HCEC 1CT (cell line): ENCODE measurements around the gene ETV5.
A peak's percentile ranks its signal among the peaks of the same experiment; 100 is the strongest.
"Not testable (repeated sequence)": the region's sequence is repeated elsewhere in the genome, so short reads cannot be mapped to it uniquely, and the experiment has no call there.

ENCODE experiments used
- DNase-seq: peaks from one replicate; pipeline ENCODE4 v3.0.0-alpha.2; 2017

Gene ETV5

DNA sequence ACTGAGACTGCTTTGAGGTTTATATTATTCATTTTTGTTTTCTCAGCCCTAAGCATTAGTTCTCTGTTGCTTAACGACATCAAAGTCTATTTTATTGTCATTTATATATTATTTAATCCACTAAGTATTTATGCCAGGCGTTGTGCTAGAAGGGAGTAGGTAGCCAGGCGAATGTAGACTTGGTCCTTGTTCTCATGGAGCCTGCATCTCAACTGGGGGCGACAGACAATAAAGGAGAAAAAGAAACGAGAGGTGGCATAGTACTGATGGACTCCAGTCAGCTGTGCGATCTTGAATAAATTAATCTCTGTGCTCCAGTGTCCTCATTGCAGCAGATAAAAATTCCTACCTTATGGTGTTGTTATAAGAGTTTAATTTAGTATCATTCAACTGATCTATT is 49.7 kb downstream of the ETV5 start:
- no peak for DNase-seq

DNA sequence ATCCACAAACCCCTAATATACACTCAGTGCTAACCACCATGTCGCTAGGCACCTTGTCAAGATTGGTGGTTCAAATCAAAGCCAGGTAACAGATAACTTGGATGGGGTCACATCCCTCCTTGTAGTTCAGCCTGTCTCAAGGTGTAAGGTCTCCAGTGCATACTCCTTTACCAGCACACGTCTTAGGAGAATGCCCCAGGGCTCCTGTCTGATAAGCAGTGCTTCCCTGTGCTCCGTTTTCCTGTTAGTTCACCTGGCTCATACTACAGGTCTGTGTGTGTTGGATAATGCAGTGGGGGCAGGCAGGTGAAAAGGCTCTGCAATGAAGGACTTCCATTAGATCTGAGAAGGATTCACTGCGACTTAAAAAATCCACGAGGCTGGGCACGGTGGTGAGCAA is 50.7 kb downstream of the ETV5 start:
- DNase-seq: no peak

DNA sequence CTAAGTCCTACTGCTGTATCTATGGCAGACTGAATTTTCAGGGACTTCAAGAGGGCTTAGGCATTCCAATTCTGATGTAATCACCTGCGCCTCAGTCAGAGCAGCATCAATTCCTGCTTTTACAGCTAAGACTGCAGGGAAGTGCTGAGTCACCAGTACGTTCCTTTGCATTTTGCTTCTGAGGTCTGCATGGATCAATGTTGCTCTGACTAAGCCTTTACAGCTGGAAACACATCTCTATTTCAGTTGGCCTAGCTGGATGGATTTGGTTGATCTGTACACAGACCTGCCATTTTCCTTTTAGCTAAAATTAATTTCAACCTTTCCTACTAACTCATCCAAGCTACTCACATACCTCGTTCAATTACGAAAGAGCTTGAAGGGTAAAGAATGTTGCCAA is 51.3 kb downstream of the ETV5 start:
- peak; percentile 92 for DNase-seq

DNA sequence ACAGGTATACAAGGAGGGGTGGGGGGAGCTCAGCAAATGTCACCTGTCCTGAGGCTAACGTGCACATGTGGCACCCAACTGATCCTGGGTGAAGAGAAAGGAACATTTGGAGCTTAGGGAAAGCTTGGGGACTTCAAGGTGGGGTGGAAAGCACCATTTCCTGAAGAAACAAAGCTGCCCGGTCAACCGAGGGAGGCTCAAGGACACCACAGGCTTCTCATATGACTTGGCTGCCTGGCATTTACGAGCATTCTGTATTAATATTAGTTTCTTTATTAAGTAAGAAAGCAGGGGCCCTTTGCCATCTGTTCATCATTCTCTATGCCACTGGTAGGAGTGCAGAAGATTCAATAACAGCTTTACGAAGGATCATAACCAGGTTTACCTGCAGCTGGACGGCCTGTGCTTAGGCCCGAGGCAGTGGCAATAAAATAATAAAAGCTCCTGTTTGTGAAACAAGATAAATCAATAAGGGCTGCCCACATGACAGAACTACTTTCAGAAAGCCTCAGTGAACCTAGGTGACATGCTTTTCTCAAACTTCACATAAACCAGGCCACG is 54.0 kb downstream of the ETV5 start:
- DNase-seq: no peak

DNA sequence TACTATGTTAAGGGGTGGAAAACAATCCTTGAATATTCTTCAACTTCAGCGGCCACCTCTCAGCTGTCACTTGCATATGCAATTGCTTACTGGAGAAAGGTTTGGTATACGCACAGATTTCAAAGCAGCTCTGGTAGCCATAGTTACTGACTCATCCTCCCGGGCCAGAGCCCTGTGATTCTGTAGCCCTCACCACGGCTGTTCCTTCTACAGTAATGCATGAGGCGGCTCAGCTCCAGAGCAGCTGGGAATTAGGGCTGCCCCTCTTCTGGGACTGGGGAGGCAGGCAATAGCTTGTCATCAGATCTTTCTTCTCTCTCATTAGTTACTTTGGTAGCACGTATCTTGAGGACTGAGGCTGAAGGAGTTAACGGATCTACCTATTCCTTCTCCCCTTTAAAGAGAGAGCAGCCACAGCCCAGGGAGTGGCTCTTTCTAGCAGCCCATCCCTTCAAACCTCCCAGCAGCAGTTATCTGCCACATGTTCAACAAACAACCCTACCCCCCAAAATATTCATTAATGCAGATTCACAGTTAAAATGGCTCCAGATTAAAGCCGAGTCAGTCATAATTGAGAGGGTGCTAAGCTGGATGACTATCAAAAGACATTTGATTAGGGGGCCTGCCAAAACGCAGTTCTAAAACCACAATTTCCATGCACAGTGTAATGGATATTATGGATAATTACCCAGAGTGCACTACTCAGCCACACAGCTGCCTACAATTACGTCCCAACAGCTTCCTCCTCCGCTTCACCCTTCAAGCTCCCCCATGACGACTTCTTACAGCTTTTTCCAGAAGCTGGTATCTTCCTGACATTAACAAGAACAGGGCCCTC is 54.7 kb downstream of the ETV5 start:
- DNase-seq: no peak

DNA sequence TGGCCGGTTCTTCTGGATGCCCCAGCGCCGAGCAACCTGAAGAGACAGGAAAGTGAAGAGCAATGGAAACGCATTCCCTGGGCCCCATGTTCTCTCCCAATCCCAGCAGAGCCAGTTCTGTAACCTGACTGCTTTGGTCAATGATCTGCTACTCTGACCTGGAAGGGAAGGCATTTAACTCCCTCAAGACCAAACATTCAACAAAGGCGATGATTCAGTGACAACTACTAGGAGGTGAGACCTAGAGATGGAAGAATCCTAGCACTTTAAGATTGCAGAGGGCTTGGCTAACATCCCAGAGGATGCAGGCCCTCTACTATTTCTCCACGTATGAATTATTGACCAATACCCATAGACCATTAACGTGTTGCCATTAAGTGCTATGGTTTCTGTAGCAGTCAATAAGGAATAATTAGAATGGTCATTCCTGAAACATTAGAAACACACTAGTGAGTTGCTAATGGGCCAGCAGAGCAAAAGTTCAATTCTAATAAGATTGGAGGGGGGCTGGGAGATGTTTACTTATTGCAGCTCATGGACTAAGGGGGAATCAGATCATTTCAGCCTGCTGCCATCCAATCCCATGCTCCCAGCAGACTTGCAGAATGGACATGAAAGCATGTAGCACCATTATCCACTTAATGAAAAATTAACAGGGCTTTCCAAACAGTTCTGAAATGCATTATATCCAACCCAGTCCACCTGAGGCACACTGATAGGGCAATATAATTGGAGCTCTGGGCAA is 56.6 kb downstream of the ETV5 start:
- no peak for DNase-seq

DNA sequence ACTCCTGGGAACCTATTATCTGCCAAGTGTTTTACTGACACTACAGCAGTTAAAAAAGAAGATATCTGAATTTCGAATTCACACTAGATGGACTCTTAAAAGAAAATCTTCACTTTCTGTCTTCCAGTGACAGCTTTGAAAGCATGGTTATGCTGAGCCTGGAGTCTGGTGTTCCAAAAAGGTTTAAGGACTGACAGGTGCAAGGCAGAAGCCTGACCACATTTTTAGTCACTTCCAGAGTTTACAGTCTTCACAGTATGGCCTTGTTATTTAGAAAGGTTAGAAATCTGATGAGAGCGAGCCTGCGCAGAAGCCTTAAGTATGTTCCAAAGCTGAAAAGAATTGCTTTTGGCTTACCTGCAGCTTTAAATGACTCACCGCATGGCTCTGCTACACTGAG is 59.9 kb downstream of the ETV5 start:
- DNase-seq: no peak

DNA sequence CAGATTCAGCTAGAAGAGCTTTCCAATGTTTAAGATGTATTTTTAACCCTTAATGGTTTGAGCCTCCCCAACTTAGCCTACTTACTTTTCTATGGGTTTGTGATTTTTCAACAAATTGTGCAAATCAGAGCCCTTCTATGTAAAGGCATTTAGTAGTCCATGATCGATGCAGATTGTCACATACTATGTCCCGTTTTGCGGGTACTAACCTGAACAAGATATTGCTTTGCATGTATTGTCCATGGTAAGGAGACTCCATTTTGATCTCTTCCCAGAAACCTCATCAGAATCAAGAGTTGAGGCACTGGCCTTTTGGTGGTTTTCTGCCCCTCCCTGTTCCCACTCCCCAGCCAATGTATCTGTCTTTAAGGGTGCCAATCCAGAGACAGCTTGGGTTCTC is 60.8 kb downstream of the ETV5 start:
- no peak for DNase-seq

DNA sequence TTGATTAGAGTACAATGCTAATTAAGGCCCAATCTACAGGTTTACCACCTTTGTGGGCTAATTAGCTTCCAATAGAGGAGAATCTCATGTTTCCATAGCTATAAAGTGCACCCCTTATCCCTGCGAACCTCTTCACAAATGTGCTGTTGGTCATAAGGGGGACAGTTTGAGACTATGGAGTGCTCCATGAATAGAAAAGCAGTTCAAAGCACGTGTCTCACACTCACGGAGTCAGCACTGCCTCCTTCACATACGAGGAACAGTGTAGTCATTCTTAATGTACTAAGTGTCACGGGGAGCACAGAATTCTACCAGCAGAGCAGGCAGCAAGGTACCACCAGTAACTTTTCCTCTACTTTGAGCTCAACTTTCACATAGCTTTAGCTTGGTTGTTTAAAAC is 62.1 kb downstream of the ETV5 start:
- no peak for DNase-seq

DNA sequence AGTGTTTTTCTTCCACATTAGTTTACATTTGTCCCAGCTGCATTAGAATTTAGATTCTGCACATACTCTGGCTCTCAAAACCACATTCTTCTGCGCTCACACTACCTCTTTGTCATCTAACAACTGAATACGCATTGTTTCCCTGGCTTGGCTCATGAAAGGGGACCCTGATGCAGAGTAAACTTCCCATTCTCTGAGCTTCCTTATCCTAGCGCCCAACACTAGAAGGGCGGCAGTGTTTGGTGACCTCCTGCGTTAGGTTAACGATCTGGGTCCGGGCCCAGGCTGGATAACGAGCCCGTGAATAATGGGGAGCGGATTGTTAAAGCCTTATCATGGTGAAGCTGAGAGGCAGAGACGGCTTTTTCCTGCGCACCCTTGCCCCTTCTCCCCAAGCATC is 63.9 kb downstream of the ETV5 start:
- no peak for DNase-seq

DNA sequence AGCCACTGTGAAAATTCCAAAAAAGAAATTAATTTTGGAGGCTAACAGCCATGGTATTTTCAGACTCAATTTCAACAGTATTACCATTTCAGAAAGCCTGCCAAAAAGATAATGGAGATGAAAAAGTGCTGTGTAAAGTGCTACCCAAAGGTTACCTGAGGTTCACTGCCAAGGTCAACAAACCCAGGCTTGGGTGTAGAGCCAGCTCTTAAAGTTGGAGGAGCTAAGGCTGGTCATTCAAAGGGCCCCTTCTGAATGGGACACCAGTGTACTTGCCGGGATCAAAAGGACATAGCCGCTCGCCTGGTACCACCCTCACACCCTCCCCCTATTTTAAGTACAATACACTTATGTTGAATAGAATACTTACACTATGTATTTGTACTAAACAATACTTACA is 64.5 kb downstream of the ETV5 start:
- no peak for DNase-seq

DNA sequence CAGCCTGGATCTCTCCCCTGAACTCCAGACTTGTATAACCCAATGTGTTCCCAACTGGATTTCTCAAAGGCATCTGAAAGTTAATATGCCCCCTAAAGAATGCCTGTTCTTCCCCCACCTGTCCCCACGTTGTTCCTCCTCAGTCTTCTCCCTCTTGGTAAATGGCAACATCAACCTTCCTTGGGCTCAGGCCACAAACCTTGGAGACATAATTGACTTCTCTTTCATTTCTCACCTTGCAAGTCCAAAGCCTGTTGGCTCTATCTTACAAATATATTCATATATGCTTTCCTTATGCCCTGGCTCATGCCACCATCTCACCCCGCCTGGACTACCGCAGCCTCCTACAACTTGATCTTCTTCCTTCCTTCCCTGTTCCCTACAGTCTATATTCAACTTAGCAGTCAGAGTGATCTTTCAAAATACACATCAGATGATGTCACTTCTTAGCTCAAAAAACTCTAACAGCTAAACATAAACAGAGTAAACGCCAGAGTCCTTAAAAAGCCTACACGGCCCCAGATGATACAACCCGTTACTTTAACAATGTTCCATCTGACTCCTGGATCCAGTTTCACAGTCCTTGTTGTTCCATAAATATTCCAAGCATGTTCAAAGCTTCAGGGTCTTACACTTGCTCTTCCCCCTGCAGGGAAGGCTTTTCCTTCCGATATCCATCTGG is 66.2 kb downstream of the ETV5 start:
- DNase-seq: no peak

DNA sequence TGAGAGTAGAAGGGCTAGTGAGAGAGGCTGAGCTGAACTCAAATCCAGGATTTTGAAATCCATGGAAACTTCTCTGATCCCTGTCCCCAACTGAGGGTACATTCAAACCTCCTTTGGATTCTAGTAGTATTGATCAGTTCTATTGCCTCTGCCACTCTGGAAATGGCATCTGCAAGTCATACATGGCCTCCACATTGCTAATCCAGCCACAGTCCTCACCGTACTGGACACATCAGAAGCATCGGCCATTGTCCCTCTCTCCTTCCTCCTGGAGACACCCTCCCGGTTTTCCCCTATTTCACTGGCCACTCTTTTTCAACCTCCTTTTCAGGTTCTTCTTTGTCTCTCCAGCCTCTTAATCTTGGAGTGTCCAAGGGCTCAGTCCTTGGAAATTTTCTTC is 66.9 kb downstream of the ETV5 start:
- no peak for DNase-seq

DNA sequence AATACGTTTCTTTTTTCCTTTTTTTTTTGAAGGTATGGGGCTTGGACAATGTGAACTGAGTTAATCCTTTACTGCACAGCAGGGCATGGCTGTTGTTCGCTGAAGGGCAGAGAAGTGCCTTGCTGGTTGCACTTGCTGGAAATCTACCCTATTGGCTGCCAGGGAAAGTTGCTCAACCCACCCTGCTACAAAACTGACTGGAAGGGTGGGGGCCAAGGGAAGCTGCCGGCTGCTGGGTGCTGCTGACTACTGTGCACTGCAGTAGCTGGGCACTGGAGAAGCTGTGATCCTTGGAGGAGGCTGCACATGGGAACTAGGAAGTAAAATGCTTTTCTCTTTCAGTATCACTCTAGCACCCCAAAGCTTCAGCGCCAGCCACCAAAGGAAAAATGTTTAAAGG is 70.5 kb downstream of the ETV5 start:
- no peak for DNase-seq

DNA sequence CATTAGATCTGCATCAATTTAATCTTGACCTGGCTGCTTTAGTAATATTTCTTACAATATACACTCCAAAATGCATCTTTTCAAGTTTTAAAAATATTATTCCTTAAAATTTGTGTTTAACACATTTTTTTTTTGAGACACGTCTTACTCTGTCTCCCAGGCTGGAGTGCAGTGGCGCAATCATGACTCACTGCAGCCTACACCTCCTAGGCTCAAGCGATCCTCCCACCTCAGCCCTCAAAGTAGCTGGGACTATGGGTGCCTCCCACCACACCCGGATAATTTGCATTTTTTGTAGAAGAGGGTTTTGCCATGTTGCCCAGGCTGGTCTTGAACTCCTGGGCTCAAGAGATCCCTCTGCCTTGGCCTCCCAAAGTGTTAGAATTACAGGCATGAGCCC is 73.6 kb downstream of the ETV5 start:
- DNase-seq: peak; percentile 42

DNA sequence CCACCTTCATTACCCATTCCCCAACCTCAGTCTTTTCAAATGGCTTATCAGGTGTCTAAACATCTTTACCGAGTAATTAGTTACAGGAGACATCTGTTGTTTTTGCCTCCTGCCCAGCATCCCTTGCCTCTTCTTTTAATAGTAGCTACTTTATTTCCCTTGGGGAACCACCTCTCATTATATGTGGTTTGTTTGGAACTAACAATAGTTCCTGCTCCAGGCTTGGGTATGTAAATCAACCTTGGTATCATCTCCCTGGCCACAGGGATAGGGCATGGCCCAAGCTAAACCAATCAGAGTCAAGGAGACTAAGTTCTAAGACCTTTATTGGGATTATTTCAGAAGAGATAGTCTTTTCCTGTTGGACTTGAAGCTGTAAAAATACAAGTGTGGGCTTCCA is 76.6 kb downstream of the ETV5 start:
- DNase-seq: no peak

DNA sequence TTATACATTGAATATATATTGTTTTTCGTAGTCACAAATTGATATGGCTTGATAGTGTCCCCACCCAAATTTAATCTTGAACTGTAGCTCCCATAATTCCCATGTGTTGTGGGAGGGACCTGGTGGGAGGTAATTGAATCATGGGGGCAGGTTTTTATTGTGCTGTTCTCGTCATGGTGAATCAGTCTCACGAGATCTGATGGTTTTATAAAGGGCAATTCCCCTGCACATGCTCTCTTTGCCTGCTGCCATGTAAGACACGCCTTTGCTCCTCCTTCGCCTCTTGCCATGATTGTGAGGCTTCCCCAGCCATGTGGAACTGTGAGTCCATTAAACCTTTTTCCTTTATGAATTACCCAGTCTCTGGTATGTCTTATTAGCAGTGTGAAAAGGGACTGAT is 82.9 kb downstream of the ETV5 start:
- DNase-seq: not testable (repeated sequence)

DNA sequence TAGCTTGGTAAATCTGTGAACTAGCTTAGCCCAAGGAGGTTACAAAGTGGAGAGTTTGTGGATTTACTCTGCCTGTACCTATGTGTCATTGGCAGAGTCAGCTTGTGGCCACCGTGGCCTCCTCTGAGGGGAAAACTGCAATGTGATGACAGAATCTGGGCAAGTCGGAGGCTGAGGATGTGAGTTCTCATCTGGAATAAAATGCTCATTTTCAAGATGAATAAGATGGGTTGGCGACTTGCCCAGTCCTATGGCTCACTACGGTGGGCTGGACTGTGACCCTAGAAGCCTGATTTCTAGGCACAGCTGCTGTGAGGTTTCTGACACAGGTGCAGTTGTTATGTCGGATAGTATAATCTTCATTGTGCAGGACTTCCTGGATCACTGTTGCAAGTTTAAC is 83.7 kb downstream of the ETV5 start:
- DNase-seq: no peak

DNA sequence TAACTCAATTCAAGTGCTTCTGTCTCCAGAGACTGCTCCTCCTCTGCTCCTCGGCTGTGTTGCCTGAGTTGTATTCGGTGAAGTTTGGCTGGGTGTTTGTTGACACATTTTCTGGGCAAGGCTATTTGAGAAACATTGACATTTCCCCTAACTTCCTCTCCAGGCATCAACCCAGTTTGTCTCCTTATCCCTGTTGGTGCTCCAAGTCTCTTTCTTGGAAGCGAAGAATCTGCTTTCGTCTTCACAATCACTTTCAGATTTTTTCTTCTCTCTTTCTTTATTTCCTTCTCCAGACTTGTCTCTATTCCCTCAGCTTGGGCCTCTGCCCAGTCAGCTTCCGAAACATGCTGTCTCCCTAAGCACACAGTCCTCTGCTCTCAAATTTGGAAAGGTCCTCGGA is 84.7 kb downstream of the ETV5 start:
- no peak for DNase-seq

DNA sequence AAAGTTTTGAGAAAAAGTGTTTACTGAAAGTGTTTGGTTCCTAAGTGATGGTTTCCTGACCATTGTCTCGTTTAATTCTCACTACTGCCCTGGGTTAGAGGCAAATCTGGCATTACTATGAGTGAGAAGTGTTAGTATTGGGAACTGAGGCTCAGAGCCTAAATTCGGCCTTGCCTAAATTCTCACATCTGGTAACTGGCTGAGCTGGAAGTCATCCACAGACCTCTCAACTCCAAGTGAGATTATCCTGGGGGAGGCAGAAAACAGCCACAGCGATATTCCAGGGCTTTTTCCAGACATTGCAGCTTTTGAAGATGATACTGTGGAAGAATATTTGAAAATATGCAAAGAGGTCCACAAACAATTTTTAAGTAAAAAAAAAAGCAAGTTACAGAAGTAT is 86.0 kb downstream of the ETV5 start:
- no peak for DNase-seq

DNA sequence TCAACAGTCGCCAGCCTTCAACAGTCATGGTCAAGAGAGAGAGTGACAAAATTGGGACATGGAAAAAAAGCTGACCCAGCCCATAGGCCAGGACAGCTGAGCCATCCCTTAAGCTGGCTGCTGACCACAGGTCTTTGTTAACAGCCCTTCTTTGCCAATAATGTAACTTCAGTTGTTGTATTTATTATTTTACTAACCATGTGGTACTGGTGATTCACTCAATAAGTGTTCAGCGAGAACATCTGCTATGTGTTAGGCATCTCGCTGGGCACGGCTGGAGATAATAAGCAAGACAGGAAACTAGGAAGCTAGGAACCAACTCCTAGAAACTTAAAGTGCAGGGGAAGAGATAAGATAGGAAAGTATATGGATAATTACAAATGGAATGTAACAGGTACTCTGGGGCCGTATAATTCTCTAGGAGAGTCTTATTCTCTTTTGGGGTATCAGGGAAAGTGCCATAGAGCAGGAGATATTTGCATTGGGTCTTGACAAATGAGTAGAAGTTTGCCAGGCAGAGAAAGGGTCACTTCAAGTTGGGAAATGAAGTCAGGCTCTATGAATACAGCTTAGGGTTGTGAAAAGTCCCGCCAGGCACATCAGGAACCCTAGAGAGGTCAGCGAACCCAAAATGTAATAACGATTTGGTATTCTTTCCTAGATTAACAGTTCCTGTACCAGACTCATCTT is 87.1 kb downstream of the ETV5 start:
- peak; percentile 95 for DNase-seq

DNA sequence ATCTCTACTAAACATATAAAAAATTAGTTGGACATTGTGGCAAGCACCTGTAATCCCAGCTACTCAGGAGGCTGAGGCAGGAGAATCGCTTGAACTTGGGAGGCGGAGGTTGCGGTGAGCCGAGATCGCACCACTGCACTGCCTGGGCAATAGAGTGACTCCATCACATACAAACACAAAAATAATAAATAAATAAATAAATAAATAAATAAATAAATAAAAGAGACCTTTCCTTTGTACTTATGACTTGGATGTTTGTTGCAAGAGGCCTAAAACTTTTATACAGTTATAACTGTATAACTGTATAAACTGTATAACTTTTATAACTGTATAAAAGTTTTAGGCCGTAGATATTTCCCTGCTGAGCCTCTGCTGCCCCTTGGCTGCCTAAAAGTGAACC is 87.6 kb downstream of the ETV5 start:
- DNase-seq: not testable (repeated sequence)

DNA sequence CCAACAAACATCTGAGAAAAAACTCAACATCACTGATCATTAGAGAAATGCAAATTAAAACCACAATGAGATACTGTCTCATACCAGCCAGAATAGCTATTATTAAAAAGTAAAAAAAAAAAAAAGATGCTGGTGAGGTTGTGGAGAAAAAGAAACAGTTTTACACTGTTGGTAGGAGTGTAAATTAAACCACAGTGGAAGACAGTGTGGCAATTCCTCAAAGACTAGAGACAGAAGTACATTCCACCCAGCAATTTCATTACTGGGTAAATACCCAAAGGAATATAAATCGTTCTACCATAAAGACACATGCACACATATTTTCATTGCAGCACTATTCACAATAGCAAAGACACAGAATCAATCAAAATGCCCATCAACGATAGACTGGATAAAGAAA is 89.6 kb downstream of the ETV5 start:
- DNase-seq: not testable (repeated sequence)
